HG03196 (cell line): ENCODE data around the gene GABRB2.

Experiments
- ATAC-seq: cut with Tn5 transposase; IDR thresholded peaks from one replicate; pipeline ENCODE4 v1.9.1; 2021; ENCODE audit not compliant: unreplicated experiment

The GABRB2 gene

DNA sequence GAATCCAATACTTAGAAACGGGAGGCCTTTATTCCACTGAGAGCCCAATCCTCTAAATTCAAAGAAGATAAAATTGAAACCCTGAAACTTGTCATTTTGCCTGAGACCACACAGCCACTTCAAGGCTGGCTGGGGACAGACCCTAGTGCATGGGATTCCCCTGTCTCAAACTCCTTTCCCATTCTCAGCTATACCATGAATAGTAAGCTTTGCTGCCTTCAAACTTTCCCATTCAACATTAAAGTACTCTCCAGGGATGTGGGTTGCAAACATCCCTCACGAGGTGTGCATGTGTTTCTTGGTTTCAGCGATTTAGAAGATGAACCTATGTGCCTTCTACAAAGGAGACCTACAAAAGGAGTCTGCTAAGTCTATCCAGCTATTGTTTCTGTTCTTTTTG is 64.6 kb downstream of the GABRB2 start:
- ATAC-seq = peak; percentile 74

DNA sequence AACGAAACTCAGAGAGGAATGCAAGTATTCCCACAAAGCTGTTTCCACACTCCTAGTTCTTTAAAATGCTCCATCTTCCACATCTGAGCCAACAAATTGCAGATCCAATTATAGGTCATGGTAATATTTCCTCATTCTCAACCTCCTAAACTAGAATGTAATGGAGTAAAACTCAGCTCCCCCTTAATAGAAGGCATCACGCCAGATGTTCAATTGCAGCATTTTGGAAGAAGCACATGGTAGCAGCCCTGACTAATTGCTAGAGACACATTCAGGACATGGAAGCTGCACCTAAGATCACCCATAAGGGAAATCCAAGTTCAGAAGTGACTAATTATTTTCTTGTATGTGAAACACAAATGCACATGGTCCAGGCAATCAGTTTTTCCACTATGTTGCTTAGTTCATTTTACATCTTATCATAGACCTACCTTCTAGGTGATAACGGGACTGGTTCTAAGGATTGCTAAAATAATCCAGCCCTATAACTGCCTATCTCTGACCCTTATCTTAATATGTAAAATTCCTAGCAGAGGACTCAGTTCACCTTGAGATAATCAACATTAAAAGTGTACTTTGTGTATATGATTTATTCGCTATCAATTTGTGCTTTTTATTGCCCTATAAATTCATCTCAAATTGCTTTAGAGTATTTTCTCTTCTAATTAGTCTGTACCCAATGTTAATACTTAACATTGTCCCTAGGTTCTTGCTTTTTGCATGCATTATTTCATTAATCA is 75.1 kb downstream of the GABRB2 start:
- ATAC-seq = no peak

DNA sequence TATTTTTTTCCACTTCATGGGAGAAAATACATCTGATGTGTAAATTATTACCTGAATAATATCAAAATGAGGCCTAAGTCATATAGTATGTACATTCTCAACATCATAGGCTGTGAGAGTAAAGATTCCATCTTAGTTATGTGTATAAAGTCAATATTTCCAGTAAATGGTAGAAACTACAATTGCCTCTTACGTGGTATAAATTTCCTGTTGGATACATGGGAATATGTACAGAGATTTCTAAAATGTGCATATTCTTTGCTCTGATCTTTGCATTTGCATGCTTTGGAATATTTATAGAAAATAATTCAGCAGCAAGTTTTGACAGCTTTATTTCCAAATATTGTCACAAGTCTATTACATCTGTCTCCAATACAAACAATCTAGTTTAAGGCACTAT is 78.8 kb downstream of the GABRB2 start:
- ATAC-seq = no peak

DNA sequence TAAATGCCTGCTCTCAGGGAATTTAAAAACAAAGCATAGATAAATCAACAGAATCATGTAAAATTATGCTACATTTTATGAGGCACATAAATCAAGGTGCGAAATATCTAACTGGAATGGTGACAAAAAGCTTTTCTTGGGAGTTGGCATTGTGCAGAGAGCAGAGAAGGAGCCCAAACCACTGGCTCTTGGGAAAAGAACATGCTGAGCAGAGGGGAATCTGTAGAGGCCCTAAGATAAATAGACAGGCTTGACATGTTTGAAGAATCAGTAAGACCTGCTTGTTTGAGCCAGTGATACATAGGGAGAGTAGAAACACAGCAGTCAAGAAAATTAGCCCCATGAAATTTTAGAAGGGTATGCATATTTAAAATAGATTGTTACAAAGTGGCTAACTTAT is 85.8 kb downstream of the GABRB2 start:
- no peak for ATAC-seq

DNA sequence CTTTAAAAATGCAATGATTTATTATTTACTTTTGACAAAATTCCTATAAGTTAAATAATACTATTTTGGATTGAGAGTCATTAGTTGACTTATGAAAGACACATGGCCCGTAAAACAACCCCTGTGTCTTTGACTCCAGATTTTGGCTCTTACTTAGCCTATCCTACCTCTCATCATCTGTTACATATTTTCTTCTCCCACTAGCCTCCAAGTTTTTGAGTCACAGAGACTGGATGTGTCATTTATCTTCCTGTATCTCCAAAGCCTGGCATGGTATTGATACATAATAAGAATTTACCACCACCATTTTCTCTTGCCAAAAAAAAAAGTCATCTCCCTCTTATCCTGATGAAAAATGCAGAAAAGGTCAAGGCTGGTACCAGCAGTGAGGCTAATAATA is 99.9 kb downstream of the GABRB2 start:
- no peak for ATAC-seq

DNA sequence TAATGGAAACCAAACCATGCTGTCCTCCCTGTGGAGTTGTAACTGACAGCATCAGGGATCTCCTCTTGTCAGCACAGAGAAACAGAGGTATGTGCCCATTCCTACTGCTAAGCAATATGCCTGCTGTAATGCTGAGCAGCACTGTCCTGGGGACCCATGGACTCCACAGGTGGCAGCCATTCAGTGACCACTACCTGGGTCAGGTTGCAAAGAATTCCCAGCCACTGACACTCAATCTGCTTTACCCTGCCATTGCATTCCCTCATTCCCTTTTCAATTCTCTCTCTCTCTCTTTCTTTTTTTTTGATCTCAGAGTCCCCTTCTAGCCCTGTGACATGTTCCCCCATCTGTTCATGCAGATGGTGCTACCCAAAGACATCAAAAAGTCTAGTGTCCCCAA is 104.1 kb downstream of the GABRB2 start:
- no peak for ATAC-seq

DNA sequence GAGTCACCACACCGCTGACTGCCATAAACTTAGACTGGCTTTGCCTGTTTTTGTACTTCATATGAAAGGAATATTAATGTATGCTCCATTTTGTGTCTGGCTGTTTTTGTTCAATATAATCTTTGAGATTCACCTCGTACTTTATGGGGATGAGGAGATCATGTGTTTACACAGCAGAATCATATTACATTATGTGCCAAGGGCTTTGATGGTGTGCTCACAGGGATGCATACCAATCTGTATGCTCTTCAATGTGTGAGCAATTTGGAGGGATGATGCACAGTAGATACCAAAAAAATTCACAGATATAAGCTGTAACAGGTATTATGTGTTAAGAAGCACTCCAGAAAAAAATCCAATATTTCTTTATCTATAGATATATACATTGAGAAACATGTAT is 113.7 kb downstream of the GABRB2 start:
- ATAC-seq = no peak

DNA sequence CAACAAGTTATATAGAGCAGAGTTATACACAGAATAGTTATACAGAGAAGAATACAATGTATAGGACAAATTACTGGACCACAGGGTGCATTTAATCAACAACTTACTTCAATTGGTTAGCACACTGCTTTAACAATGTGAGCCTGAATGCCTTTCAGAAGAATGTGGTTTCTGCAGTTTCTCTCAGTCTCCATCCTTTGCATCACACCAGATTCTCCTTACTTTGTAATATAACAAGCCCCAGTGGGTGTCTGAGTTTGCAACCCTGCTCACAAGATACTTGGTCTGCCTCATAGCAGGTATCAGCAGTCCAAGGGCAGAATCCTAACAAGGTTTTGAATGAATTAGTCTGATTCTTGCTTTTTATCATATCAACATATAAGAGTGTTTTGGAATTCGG is 114.6 kb downstream of the GABRB2 start:
- no peak for ATAC-seq

DNA sequence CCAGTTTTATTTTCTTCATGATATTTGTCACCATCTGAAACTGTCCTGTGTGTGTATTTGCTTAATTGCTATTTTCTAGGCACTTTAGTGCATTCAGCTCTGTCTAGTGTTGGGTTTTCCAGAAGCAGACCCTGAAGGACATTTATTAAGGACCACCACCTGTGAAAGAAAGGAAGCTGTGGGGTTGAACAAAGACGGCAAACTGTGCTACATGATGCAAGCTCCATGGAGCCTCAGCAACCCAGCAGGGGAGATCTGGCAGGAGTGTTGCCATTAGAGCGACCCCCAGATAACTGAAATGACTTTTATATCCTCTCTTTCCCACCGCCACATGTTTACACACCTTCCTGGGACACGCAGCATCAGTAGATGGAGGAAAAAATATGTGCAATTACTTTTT is 125.5 kb downstream of the GABRB2 start:
- no peak for ATAC-seq

DNA sequence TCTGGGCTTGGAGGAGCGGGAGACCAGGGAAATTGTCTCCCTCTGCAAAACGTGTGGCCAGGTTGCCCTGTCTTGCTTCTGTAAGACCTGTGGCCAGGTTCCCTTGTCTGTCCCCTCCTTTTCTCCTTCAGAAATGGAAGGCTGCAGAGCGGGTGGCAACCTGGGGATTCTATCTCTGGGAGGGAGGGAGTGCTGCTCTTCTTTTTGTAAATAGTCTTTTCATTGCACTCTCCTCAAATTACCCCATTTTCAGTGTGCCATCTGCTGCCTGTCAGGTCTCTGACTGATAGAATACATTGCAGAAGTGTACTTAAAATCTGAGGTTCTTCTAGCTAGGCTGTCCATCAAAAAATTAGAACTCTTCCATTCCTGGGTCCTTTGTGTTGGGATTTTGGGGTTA is 126.0 kb downstream of the GABRB2 start:
- ATAC-seq = no peak

DNA sequence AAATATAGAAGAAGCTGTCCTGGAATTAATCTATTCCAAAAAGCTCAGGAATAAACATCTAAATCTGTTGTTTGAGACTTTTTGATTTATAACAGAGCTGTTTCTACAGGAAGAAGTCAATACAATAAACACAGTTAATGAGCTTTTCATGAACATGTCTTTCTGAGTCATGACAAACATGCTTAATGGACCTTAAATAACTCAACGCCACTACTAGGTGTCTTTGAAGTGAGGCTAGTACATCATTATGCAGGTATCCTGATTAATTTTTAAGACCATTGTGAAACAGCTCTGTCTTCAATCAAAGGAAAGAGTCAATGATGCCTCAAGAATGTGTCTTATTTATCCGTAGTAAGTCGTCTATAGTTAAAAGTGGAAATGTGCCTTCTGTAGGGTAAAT is 131.6 kb downstream of the GABRB2 start:
- no peak for ATAC-seq

DNA sequence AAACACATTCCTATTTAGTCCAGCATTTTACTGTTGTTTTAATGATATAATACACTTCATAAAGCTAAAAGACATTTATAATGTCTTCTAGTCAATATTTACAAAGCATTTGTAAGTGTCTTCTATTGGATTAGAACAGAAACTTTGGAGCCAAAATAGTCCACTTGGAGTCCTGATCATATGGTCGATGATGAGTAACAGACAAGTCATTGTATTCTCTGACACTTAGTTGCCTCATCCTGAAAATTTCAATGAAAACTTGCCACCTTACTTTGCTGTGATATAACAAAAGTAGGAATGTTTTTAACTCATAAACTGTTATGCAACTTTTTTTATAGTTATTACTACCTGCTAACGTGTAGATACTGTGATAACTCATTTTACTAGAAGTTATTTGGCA is 132.5 kb downstream of the GABRB2 start:
- no peak for ATAC-seq

DNA sequence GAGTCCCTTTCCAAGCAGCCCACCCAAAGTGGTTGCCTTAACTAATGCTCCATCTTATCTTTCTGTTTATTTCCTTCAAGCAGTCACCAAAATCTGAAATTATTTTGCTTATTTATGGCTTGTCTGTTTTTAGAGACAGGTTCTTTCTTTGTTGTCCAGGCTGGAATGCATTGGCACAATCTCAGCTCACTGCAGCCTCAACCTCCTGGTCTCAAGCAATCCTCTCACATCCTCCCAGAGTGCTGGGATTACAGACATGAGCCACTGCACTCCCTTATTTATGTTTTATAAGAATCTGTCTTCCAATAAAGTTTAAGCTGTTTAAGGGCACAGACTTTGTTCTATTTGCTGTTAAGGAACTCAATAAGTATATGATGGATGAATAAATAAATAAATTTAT is 133.7 kb downstream of the GABRB2 start:
- ATAC-seq = no peak

DNA sequence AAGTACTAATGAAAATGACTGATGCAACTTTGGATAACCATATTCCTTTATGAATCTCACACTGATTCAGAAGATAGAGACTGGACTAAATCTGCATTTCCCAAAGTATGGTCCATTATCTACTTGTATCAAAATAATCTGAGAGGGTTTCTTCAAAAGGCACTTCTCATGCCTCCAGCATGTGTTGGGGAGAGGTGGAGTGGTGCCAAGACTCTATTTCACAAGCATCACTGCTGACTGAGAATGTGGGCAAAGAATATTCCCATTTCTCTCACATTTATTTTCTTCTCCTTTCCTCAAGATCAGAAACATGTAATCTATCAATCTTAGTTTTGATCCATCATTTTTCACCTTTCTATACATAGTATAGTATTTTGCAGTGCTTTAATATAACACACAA is 135.4 kb downstream of the GABRB2 start:
- ATAC-seq = no peak

DNA sequence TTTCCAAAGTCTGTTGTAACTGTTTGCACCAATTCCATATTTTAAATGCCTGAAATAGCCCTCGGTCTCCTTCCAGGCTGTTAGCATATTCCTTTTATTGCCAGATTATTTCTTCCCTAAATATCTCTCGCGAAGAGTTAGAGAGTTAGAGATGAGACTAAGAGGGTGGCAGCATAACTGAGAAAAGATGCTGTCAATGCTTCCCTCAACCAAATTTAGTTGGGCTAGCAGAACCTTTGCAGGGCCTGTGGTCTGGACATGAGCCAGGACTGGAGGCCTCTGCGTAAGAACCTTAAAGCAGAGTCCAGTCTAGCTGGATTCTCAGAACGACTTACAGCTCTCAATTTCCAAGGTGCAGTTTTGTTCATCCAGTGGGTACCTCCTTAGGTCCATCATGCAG is 135.9 kb downstream of the GABRB2 start:
- ATAC-seq = no peak

DNA sequence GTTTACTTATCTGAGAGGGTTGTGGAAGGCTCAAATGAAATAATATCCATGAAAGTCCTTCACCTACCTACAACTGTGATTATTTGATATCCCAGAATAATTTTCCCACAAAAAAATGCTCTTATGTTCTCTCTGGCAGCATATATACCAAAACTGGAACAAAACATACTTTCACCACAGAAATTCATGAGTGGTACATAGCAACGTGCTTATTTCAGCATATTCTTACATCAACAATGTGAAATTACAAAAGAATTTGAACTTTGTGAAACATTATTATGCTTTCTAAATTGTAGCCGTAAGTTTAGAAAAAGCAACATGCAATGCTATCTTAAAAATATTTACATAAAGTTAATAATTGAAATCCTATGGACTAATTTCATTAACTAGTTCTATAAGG is 137.1 kb downstream of the GABRB2 start:
- ATAC-seq = no peak

DNA sequence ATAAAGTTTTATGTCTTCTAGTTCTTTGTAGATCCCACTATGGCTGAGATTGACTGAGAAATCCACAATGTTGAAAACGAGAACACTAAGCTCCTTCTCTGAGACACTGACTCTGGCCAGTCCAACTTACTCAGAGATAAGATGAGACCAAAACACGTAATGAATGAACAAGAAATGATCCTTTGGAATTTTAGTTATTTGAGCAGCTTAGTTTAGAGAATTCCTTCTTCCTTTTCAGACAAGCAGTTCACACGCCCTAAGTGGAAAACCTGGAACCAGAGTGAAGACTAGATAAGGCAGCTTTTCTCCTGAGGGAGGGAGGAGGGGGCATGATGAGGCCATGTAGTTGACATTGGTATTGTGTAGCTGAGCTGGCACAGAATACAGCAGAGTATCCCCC is 139.6 kb downstream of the GABRB2 start:
- no peak for ATAC-seq

DNA sequence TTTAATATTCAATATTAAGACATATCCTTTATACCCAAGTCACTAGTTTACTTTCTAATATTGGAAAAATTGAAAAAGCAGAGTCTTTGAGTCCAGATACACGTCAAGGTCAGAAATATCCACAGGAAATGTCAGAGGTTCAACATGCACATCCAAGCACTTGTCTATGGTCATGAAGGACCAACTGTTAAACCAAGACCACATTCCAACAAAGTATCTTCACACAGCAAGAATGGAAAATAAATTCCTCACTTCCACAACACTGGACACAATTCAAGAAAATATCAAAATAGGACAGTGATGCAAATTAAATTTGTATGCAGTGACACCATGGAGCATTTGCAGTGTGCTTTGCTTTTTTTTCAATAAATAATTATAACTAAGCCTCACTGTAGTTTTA is 142.5 kb downstream of the GABRB2 start:
- no peak for ATAC-seq

DNA sequence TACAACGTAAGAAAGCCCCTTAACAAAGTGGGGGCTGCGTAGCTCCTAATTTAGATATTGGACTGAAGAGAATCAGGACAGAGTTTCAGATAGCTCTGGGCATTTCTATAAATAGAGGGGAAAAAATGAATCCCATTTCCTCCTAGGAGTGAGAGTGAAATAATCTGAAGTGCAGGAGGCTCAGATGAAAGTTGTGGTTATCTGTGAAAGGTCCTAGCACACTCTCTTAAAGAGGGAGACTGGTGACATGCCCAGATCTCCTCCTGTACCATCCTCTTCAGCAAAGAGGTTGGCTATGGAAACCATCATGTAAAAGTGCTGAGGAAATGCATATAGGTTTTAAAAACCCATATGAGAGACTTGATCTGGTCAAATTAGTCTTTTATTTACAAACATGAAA is 143.4 kb downstream of the GABRB2 start:
- no peak for ATAC-seq

DNA sequence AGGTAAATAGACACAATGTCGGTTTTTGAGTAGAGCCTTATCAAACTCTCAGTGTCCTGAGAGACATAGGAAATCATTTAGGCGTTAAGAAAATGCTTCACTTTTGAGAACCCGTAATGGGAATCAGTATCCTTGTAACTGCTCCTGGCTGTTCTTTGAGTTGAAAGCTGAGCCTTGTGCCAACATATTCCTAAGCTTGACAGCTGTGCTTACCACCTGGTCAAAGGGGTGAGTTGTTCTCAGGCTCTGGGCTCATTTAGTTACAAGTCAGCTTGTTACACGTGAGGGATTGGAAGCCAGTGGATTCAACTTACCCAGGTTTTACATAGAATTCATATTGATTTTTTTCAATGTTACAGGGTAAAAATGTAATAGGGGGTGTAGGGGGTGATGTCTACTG is 145.9 kb downstream of the GABRB2 start:
- no peak for ATAC-seq

DNA sequence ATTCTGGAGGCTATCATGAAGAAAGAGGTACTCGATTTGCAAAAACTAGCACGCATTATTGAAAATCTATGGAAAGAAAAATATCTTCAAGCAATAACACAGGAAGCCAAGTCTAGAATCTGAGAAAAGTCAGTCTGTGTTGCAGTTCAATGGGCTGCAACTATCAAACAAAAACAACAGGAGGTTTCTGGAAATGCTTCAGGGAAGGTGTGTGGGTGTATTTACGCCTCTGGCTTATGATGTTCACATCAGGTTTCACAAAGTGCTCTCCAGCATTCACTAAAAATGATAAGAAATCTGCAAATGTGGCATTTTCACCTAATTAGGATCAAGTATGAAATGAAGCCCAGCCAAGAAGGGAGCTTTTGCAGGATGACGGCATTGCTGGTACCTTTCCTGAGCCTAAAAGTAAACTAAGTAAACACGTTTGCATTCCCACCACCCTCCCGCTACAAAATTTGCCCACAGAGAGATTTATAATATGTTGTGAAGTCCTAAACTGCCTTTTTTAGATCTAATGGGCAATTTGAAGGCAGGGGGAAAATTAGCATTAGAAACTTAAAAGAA is 146.4 kb downstream of the GABRB2 start:
- ATAC-seq = no peak

DNA sequence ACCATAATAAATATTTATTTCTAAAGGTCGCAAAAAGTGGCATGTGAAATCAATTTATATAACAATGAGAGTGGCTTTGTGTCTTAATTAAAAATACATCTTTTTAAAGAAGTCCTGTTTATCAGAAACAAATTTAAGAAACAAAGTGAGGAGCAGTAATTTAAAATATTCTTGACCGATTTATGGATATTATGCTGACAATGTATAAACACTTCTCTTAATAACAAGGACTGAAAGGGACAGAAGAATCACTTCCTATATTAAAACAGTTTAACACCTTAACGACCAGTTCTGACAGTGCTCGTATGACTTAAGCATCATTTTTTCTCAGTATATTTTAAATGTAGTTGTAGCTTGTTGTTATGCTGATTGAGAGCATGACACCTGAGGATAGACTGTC is 149.1 kb downstream of the GABRB2 start:
- no peak for ATAC-seq

DNA sequence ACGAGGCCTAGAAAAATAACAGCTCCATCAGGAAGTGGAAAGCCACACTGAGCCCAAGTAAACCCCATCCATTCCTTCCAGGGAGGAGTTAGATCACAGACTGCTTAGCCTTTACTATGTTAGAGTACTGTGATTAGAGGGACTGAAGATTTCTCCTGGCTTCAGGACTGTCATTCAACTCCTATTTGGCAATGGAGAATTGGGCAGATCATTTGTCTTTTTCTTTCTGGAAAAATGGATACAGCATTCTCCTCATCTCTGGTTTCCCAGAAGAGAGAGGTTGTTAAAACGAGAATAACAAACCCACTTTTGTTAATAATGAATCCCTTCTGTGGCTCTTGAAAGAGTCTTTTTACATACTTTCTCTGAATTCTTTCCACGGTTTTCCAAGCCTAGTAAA is 150.4 kb downstream of the GABRB2 start:
- ATAC-seq = no peak
